ENCODE results near the gene CCDC88C.

CCDC88C gene

GRCh38 chr14:91305650-91306431, 111.8 kb downstream of the CCDC88C start:
- DNase-seq, result no peak

- no peak for DNase-seq
Observed at GRCh38 chr14:91303924-91304229, 113.7 kb downstream of the CCDC88C start.

- peak; percentile 78 for DNase-seq
Observed at GRCh38 chr14:91303091-91303923, 114.3 kb downstream of the CCDC88C start.

- DNase-seq, result no peak
Observed at GRCh38 chr14:91302391-91302790, 115.2 kb downstream of the CCDC88C start.

- DNase-seq, result no peak
Observed at GRCh38 chr14:91300957-91301356, 116.7 kb downstream of the CCDC88C start.

GRCh38 chr14:91300283-91300895, 117.2 kb downstream of the CCDC88C start:
- DNase-seq, result no peak

- no peak for DNase-seq
Observed at GRCh38 chr14:91299121-91300115, 118.2 kb downstream of the CCDC88C start.

GRCh38 chr14:91298576-91298975, 119.0 kb downstream of the CCDC88C start:
- DNase-seq, result no peak

- no peak for DNase-seq
Observed at GRCh38 chr14:91297081-91297711, 120.4 kb downstream of the CCDC88C start.

- DNase-seq, result no peak
Observed at GRCh38 chr14:91295851-91296796, 121.5 kb downstream of the CCDC88C start.

- no peak for DNase-seq
Observed at GRCh38 chr14:91295276-91295845, 122.3 kb downstream of the CCDC88C start.

GRCh38 chr14:91294153-91294552, 123.5 kb downstream of the CCDC88C start:
- DNase-seq, result no peak

GRCh38 chr14:91293281-91293680, 124.3 kb downstream of the CCDC88C start:
- no peak for DNase-seq

GRCh38 chr14:91292491-91292890, 125.1 kb downstream of the CCDC88C start:
- no peak for DNase-seq

- no peak for DNase-seq
Observed at GRCh38 chr14:91291786-91292405, 125.7 kb downstream of the CCDC88C start.

- no peak for DNase-seq
Observed at GRCh38 chr14:91290986-91291385, 126.6 kb downstream of the CCDC88C start.

- no peak for DNase-seq
Observed at GRCh38 chr14:91289464-91289863, 128.2 kb downstream of the CCDC88C start.

GRCh38 chr14:91288876-91289275, 128.7 kb downstream of the CCDC88C start:
- DNase-seq, result no peak

- peak; percentile 93 for DNase-seq
Observed at GRCh38 chr14:91286530-91286937, 131.1 kb downstream of the CCDC88C start.

Data from activated effector memory CD4-positive, alpha-beta T cell treated with anti-CD3 and anti-CD28 coated beads, Interleukin-2, amount 50 U/mL, for 16 hours (primary cell).